ACC112 (cell line): ENCODE data around the gene DNAH11.
A peak's percentile ranks its signal among the peaks of the same experiment; 100 is the strongest.

Experiments
- H2AFZ ChIP-seq: fragments of 200-600 bp; sonication (generic); one replicate; pipeline ENCODE4 v1.6.0; 2017; ENCODE audit warnings: antibody characterized with exemption, low read length; ENCODE audit not compliant: unreplicated experiment
- H3K27ac ChIP-seq: fragments of 200-600 bp; sonication (generic); 2 replicates; pipeline ENCODE4 v1.5.1; 2014; ENCODE audit warnings: low read depth, mild to moderate bottlenecking, antibody characterized with exemption, low read length, moderate library complexity
- H3K27me3 ChIP-seq: fragments of 200-600 bp; sonication (generic); 2 replicates; pipeline ENCODE4 v1.6.1; 2014; ENCODE audit warnings: mild to moderate bottlenecking, antibody characterized with exemption, low read length, moderate library complexity, mixed read lengths; ENCODE audit not compliant: insufficient read depth
- H3K36me3 ChIP-seq: fragments of 200-600 bp; sonication (generic); 2 replicates; pipeline ENCODE4 v1.6.1; 2016; ENCODE audit warnings: mild to moderate bottlenecking, antibody characterized with exemption, low read length, moderate library complexity, mixed read lengths; ENCODE audit not compliant: insufficient read depth
- H3K4me1 ChIP-seq: fragments of 200-600 bp; sonication (generic); one replicate; pipeline ENCODE4 v1.6.1; 2016; ENCODE audit warnings: low read length, mixed read lengths; ENCODE audit not compliant: insufficient read depth, unreplicated experiment, control insufficient read depth
- H3K4me3 ChIP-seq: fragments of 200-600 bp; sonication (generic); 2 replicates; pipeline ENCODE4 v1.5.1; 2014; ENCODE audit warnings: mild to moderate bottlenecking, low read depth, low read length
- H3K79me2 ChIP-seq: fragments of 200-600 bp; sonication (generic); one replicate; pipeline ENCODE4 v1.6.0; 2016; ENCODE audit warnings: low read length; ENCODE audit not compliant: control insufficient read depth, unreplicated experiment, insufficient read depth

Gene DNAH11

GRCh38 chr7:21542891-21543527 is at the start of gene DNAH11:
DNAH11 (plus strand) TSS chr7:21543039; CDS start chr7:21543246, 207 bp downstream.
- Histone ChIP-seq H3K27me3 (0 out of 2 replicates have a peak, but pooled peaks cover 4% of the 10 kb centered on the region), H3K4me1 (peaks cover 4% of the 10 kb centered on the region), H2AFZ (peak within 1 kb of the TSS; percentile 87)

GRCh38 chr7:21495731-21496130 is 47.1 kb upstream of the DNAH11 start:
- Histone ChIP-seq H3K27me3 (no peaks in the 10 kb centered on the region), H3K4me1 (no peaks in the 10 kb centered on the region)

More at GRCh38 chr7:21542891-21543527, at the start of gene DNAH11:
- peak within 1 kb of the TSS; percentile 82 for H3K4me3 ChIP-seq
- H3K27ac ChIP-seq = no peak within 1 kb of the TSS
- H3K79me2 ChIP-seq = no peaks in the 10 kb centered on the region
- H3K36me3 ChIP-seq = no peaks in the 10 kb centered on the region

DNA sequence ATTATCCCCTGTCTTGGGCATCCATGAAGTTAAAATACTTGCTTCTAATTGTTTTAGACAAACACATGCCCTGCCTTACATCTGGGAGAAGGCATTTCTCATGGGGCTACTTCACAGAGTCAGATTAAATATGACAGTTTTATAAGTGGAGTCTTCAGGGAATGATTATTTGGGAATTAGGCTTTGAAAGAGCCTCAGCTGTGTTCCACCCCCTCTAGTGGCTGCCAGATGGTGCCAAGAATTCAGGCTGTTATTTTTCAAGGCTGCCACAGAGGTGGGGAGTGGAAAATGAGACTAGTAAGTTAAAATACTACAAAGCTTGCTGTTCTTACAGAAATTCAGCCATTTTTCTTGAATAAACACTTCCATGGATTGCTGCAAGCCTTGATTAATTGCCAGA is 45.8 kb upstream of the DNAH11 start:
- Histone ChIP-seq H3K79me2 (no peaks in the 10 kb centered on the region), H3K27ac (no peak overlapping the region)

More at GRCh38 chr7:21495731-21496130, 47.1 kb upstream of the DNAH11 start:
- Histone ChIP-seq H3K27ac (no peak overlapping the region), H3K36me3 (no peaks in the 10 kb centered on the region), H3K4me3 (no peak overlapping the region), H2AFZ (no peak overlapping the region), H3K79me2 (no peaks in the 10 kb centered on the region)

DNA sequence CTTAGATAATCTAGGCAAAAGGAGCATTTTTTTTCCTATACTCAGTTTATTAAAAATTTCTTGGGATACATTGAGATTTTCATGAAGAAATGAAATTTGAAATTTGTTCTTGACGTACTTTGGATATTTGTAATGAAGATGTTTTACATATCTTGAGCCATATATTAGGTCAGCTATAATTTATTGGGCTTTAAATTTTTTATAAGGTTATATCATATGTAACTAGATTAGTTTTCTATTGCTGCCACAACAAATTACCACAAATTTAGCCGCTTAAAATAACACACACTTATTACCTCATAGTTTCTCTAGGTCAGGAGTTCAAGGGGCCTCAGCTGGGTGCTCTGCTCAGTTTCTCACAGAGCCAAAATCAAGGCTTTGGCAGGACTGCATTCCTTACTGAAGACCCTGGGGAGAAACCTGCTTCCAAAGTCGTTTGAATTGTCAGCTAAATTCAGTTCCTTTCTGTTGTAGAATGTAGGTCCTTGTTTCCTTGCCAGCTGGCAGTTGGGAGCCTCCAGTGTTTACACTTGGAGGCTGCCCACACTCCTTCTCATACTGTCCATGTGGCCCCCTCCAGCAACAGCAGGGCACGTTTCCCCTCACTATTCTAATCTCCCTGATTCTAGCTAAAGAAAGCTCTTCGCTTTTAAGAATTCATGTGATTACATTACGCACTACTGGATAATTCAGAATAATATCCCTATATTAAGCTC is 42.6 kb upstream of the DNAH11 start:
- Histone ChIP-seq H3K27ac (no peak overlapping the region), H2AFZ (no peak overlapping the region), H3K79me2 (no peaks in the 10 kb centered on the region), H3K4me3 (no peak overlapping the region), H3K36me3 (no peaks in the 10 kb centered on the region), H3K27me3 (no peaks in the 10 kb centered on the region), H3K4me1 (no peaks in the 10 kb centered on the region)

More for the DNA sequence above, 45.8 kb upstream of the DNAH11 start:
- Histone ChIP-seq H3K4me1 (no peaks in the 10 kb centered on the region), H2AFZ (no peak overlapping the region), H3K36me3 (no peaks in the 10 kb centered on the region), H3K4me3 (no peak overlapping the region), H3K27me3 (no peaks in the 10 kb centered on the region)

- Histone ChIP-seq H3K27ac (no peak overlapping the region), H3K79me2 (no peaks in the 10 kb centered on the region), H3K36me3 (no peaks in the 10 kb centered on the region), H3K4me1 (no peaks in the 10 kb centered on the region), H2AFZ (no peak overlapping the region), H3K4me3 (no peak overlapping the region), H3K27me3 (no peaks in the 10 kb centered on the region)
Observed at GRCh38 chr7:21504021-21504420, 38.8 kb upstream of the DNAH11 start.

DNA sequence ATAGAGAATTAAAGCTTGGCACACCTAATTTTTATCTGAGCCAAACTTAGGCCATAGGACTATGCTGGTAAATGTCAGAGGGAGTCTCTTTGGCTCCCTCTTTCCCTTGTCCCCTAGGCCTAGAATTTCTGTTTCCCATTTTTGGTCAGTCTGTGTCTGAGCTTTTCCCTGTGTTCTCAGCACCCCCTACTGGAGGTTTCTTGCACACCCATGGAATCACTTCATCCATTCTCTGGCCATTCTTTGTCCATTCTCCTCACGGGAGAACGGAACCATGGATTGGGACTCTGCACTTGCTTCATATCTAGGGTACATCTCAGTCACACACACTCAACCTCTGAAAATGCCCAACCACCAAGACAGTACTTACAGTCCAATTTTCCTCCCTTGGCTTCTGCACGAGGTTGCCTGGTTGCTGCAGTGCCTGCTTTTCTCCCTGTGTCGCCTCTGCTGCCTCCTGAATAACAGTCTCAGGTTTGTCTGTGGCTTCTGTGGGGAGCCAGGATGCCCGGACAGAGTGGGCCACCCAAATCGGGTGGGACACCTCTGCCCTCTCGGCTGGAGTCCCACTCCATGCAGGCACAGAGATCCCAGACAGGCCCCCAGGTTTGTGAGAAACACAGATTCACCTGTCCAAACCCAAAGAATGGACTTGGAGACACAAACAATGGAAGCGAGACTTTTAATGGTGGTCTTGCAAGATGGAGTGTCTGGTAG is 35.1 kb upstream of the DNAH11 start:
- Histone ChIP-seq H2AFZ (no peak overlapping the region), H3K36me3 (no peaks in the 10 kb centered on the region), H3K27me3 (no peaks in the 10 kb centered on the region), H3K4me3 (no peak overlapping the region), H3K27ac (no peak overlapping the region), H3K4me1 (no peaks in the 10 kb centered on the region), H3K79me2 (no peaks in the 10 kb centered on the region)

GRCh38 chr7:21508538-21508937 is 34.3 kb upstream of the DNAH11 start:
- H3K36me3 ChIP-seq = no peaks in the 10 kb centered on the region
- no peak overlapping the region for H3K27ac ChIP-seq
- H2AFZ ChIP-seq = no peak overlapping the region
- no peaks in the 10 kb centered on the region for H3K4me1 ChIP-seq
- no peaks in the 10 kb centered on the region for H3K27me3 ChIP-seq
- no peaks in the 10 kb centered on the region for H3K79me2 ChIP-seq
- H3K4me3 ChIP-seq = no peak overlapping the region

DNA sequence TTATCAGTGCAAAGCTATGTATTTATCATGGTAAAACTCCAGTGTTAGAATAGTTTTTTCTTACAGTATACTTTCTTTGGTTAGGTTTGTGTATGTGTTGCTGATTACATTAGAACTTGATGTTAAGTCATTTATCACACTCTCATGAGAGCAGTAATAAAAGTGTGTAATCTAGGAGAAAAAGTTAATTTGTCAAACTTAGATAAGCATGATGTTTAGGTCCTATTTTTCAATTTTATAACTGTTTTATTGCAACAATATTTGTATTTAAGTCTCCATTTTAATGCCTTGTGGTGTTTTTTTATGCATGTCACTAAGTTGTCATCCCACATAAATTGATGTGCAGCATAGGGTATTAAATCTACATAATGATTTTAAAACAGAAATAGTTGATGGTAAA is 28.8 kb upstream of the DNAH11 start:
- Histone ChIP-seq H2AFZ (no peak overlapping the region), H3K27me3 (no peaks in the 10 kb centered on the region), H3K4me1 (no peaks in the 10 kb centered on the region), H3K36me3 (no peaks in the 10 kb centered on the region), H3K4me3 (no peak overlapping the region), H3K79me2 (no peaks in the 10 kb centered on the region), H3K27ac (no peak overlapping the region)

DNA sequence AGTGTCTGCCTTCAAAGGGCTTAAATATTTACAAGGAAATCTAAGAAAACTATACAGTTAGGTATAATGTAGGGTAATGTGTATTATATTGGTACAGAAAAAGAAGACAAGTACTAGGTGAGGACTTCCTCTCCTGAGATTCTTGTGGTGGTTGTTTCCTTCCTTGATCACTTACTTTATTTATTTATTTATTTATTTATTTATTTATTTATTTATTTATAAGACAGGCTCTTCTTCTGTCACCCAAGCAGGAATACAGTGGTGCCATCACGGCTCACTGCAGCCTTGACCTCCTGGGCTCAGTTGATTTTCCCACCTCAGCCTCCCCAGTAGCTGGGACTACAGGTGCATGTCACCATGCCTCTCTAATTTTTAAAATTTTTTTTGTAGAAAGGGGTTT is 18.2 kb upstream of the DNAH11 start:
- no peaks in the 10 kb centered on the region for H3K79me2 ChIP-seq
- no peaks in the 10 kb centered on the region for H3K36me3 ChIP-seq
- no peaks in the 10 kb centered on the region for H3K27me3 ChIP-seq
- no peak overlapping the region for H3K4me3 ChIP-seq
- H3K4me1 ChIP-seq = no peaks in the 10 kb centered on the region
- no peak overlapping the region for H3K27ac ChIP-seq
- no peak overlapping the region for H2AFZ ChIP-seq

DNA sequence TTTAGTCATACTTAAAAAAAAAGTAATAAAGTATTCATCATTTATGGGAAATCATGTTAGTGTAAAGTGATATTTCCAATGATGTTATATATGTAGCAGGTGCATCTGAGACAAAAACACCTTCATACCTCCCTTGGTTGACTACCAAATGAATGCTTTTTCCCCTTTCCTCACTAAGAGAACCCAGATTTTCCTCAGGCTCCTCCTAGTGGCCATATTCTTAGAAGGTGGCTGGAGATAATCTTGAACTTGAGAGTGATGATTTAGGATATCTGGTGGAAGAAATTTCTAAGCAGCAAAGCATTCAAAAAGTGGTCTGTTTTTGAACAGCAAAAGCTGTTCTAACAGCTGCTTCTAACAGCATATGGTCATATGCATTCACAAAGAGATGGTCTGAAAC is 16.8 kb upstream of the DNAH11 start:
- no peaks in the 10 kb centered on the region for H3K36me3 ChIP-seq
- no peaks in the 10 kb centered on the region for H3K79me2 ChIP-seq
- H3K27me3 ChIP-seq = no peaks in the 10 kb centered on the region
- H3K4me3 ChIP-seq = no peak overlapping the region
- no peaks in the 10 kb centered on the region for H3K4me1 ChIP-seq
- no peak overlapping the region for H3K27ac ChIP-seq
- no peak overlapping the region for H2AFZ ChIP-seq
